H1 (cell line): ENCODE data around the gene XPOT. TPM values are rescaled to one million over a fixed set of nuclear protein-coding genes. Genes with fewer than 3 reads are reported as not detected.

Source experiments
- CTCF ChIA-PET: fragments of 300-600 bp; sonication (Branson Sonifier 250); formaldehyde crosslinking; loops from one replicate; lab custom pipeline; 2021; ENCODE audit not compliant: partially characterized antibody; lab: Charles Lee
- POLR2A ChIA-PET: fragments of 300-600 bp; sonication (Branson Sonifier 250); formaldehyde crosslinking; loops from one replicate; lab custom pipeline; 2021; ENCODE audit warnings: inconsistent platforms; ENCODE audit not compliant: partially characterized antibody; lab: Charles Lee
- DNase-seq, 2 experiments: peaks; one replicate each; pipeline versions ENCODE4 v3.0.0 to v3.0.0-alpha.2; 2010 to 2022; ENCODE audit warnings: low spot score in 2 of 2, low read depth in 1 of 2, mixed read lengths in 1 of 2
- FAIRE-seq: peaks from 2 replicates; lab custom pipeline; 2011; peaks lifted over from hg19 to GRCh38; lab: Jason Lieb, UNC
- H2AFZ ChIP-seq: 2 replicates; pipeline ENCODE4 v1.8.1; 2012; ENCODE audit warnings: low read length, inconsistent platforms
- H2AK5ac ChIP-seq: 2 replicates; pipeline ENCODE4 v1.6.1; 2013; ENCODE audit warnings: low read depth, low read length
- H2BK120ac ChIP-seq: replicated peaks from 2 replicates; pipeline ENCODE3; 2013; ENCODE audit warnings: low read depth, low read length, inconsistent platforms
- H2BK12ac ChIP-seq: 2 replicates; pipeline ENCODE4 v1.6.1; 2013; ENCODE audit warnings: low read depth, low read length
- H2BK15ac ChIP-seq: 2 replicates; pipeline ENCODE4 v1.6.1; 2013; ENCODE audit warnings: low read length
- H2BK20ac ChIP-seq: 2 replicates; pipeline ENCODE4 v1.6.1; 2013; ENCODE audit warnings: low read length
- H2BK5ac ChIP-seq: 2 replicates; pipeline ENCODE4 v1.6.1; 2013; ENCODE audit warnings: low read depth, low read length
- H3K14ac ChIP-seq: 2 replicates; pipeline ENCODE4 v1.6.1; 2013; ENCODE audit warnings: inconsistent platforms; ENCODE audit not compliant: insufficient read length
- H3K18ac ChIP-seq: 2 replicates; pipeline ENCODE4 v1.6.1; 2013; ENCODE audit warnings: low read length; ENCODE audit errors: extremely low read depth
- H3K23ac ChIP-seq: 2 replicates; pipeline ENCODE4 v1.6.1; 2013; ENCODE audit warnings: inconsistent platforms; ENCODE audit not compliant: insufficient read length
- H3K23me2 ChIP-seq: 2 replicates; pipeline ENCODE4 v1.6.1; 2013; ENCODE audit warnings: low read depth, low read length
- H3K27ac ChIP-seq: 2 replicates; pipeline ENCODE4 v1.6.1; 2011; ENCODE audit warnings: low read depth, low read length, inconsistent platforms
- H3K27me3 ChIP-seq, 4 experiments: replicated peaks in 1 of 4; 1 replicate in 1 of 4; 2 replicates in 3 of 4; pipeline versions ENCODE4 v1.6.1 to v1.8.1; 2011 to 2013; ENCODE audit warnings: low read length in 3 of 4, mild to moderate bottlenecking in 3 of 4, inconsistent platforms in 2 of 4, mixed read lengths in 2 of 4, moderate library complexity in 1 of 4; ENCODE audit not compliant: control insufficient read depth in 3 of 4, insufficient read depth in 3 of 4; ENCODE audit errors: extremely low read depth in 1 of 4
- H3K36me3 ChIP-seq, 4 experiments: 2 replicates each; pipeline versions ENCODE4 v1.6.1 to v1.8.1; 2011 to 2013; ENCODE audit warnings: mild to moderate bottlenecking in 4 of 4, low read length in 3 of 4, moderate library complexity in 2 of 4, control low read depth in 1 of 4, inconsistent platforms in 1 of 4; ENCODE audit not compliant: insufficient read depth in 4 of 4, control insufficient read depth in 2 of 4
- H3K4ac ChIP-seq: replicated peaks from 2 replicates; pipeline ENCODE3; 2013; ENCODE audit warnings: low read length, low read depth, mixed read lengths, inconsistent platforms; ENCODE audit not compliant: insufficient read length
- H3K4me1 ChIP-seq, 4 experiments: replicated peaks in 1 of 4; 1 replicate in 1 of 4; 2 replicates in 3 of 4; pipeline versions ENCODE4 v1.6.1 to v1.8.1; 2011 to 2013; ENCODE audit warnings: low read length in 3 of 4, inconsistent platforms in 2 of 4, mixed read lengths in 1 of 4; ENCODE audit not compliant: insufficient read depth in 4 of 4, control insufficient read depth in 3 of 4
- H3K4me2 ChIP-seq, 2 experiments: 2 replicates each; pipeline versions ENCODE4 v1.6.1 to v1.8.1; 2011 to 2013; ENCODE audit warnings: low read depth in 2 of 2, low read length in 2 of 2, control low read depth in 1 of 2, inconsistent platforms in 1 of 2, mild to moderate bottlenecking in 1 of 2; ENCODE audit not compliant: insufficient read depth in 1 of 2
- H3K4me3 ChIP-seq, 4 experiments: fragments of 200-600, 300-600 bp in 1 of 4; sonication (generic), shearing (Covaris generic), sonication (Bioruptor Twin) in 1 of 4; 2 replicates each; pipeline versions ENCODE4 v1.5.1 to v1.8.1; 2011 to 2016; ENCODE audit warnings: low read length in 4 of 4, low read depth in 3 of 4, control low read depth in 2 of 4, inconsistent platforms in 2 of 4, mild to moderate bottlenecking in 2 of 4, mixed read lengths in 1 of 4, moderate library complexity in 1 of 4; ENCODE audit not compliant: insufficient read depth in 2 of 4; ENCODE audit errors: extremely low read depth in 1 of 4
- H3K56ac ChIP-seq: replicated peaks from 2 replicates; pipeline ENCODE3; 2013; ENCODE audit warnings: low read depth, mild to moderate bottlenecking, mixed read lengths, low read length, inconsistent platforms; ENCODE audit not compliant: insufficient read length
- H3K79me1 ChIP-seq: 2 replicates; pipeline ENCODE4 v1.6.1; 2013; ENCODE audit warnings: low read depth, low read length, control low read depth
- H3K79me2 ChIP-seq, 2 experiments: 2 replicates each; pipeline versions ENCODE4 v1.6.1 to v1.8.1; 2012 to 2013; ENCODE audit warnings: low read length in 2 of 2, mild to moderate bottlenecking in 2 of 2, inconsistent platforms in 1 of 2; ENCODE audit not compliant: insufficient read depth in 2 of 2, control insufficient read depth in 1 of 2
- H3K9ac ChIP-seq, 4 experiments: replicated peaks in 1 of 4; 1 replicate in 1 of 4; 2 replicates in 3 of 4; pipeline versions ENCODE4 v1.6.1 to v1.8.1; 2011 to 2013; ENCODE audit warnings: low read depth in 3 of 4, low read length in 3 of 4, control low read depth in 2 of 4, mild to moderate bottlenecking in 2 of 4, moderate library complexity in 2 of 4, inconsistent platforms in 1 of 4; ENCODE audit errors: extremely low read depth in 1 of 4
- H3K9me3 ChIP-seq, 2 experiments: 2 replicates each; pipeline versions ENCODE4 v1.6.1 to v1.8.1; 2012 to 2013; ENCODE audit warnings: mild to moderate bottlenecking in 2 of 2, moderate library complexity in 2 of 2, control low read depth in 1 of 2, inconsistent platforms in 1 of 2, low read depth in 1 of 2, low read length in 1 of 2, mixed read lengths in 1 of 2; ENCODE audit not compliant: insufficient read depth in 2 of 2
- H4K20me1 ChIP-seq, 2 experiments: replicated peaks in 1 of 2; 2 replicates each; pipeline versions ENCODE3 to v1.8.1; 2011 to 2013; ENCODE audit warnings: inconsistent platforms in 2 of 2, low read length in 2 of 2, mild to moderate bottlenecking in 1 of 2; ENCODE audit not compliant: insufficient read depth in 2 of 2, control insufficient read depth in 1 of 2
- H4K5ac ChIP-seq: 2 replicates; pipeline ENCODE4 v1.6.1; 2013; ENCODE audit warnings: low read length, low read depth, mixed read lengths, inconsistent platforms; ENCODE audit not compliant: insufficient read length
- H4K8ac ChIP-seq: 2 replicates; pipeline ENCODE4 v1.8.0; 2013; ENCODE audit warnings: mild to moderate bottlenecking, moderate library complexity, low read length, inconsistent platforms; ENCODE audit not compliant: insufficient read depth; ENCODE audit errors: extremely low read depth
- H4K91ac ChIP-seq: replicated peaks from 2 replicates; pipeline ENCODE3; 2013; ENCODE audit warnings: low read length, mixed read lengths, inconsistent platforms; ENCODE audit not compliant: insufficient read length
- CBX5 ChIP-seq: fragments of 300-800, 300-1000 bp; sonication (generic); IDR thresholded peaks from 2 replicates; pipeline ENCODE4 v1.7.1; 2016; ENCODE audit warnings: antibody characterized with exemption, low read length, low read depth
- FOSL1 ChIP-seq: IDR thresholded peaks from 2 replicates; pipeline ENCODE4 v1.6.1; 2011; ENCODE audit warnings: mild to moderate bottlenecking, low read depth, low read length, moderate library complexity; ENCODE audit not compliant: insufficient read depth
- PHF8 ChIP-seq: fragments of 200-600 bp; sonication (generic); conservative IDR thresholded peaks from 2 replicates; pipeline ENCODE4 v1.7.1; 2012; ENCODE audit warnings: low read depth, mild to moderate bottlenecking, inconsistent platforms, low read length, moderate library complexity
- POLR2A ChIP-seq, 2 experiments: IDR thresholded peaks; 1 replicate in 1 of 2; 2 replicates in 1 of 2; pipeline ENCODE4 v1.6.1; 2011; ENCODE audit warnings: low read depth in 2 of 2, low read length in 2 of 2, mild to moderate bottlenecking in 2 of 2; ENCODE audit errors: control extremely low read depth in 1 of 2
- SP4 ChIP-seq: IDR thresholded peaks from 2 replicates; pipeline ENCODE4 v1.6.1; 2012; ENCODE audit warnings: low read length, inconsistent platforms
- TAF7 ChIP-seq: optimal IDR thresholded peaks from 2 replicates; pipeline ENCODE3; 2011; ENCODE audit warnings: low read depth, mild to moderate bottlenecking, inconsistent platforms, low read length, moderate library complexity, borderline replicate concordance
- TEAD4 ChIP-seq: IDR thresholded peaks from 2 replicates; pipeline ENCODE4 v1.6.1; 2012; ENCODE audit warnings: low read depth, low read length, inconsistent platforms, mixed read lengths
- WGBS, 2 experiments: shearing (Covaris generic) in 1 of 2; methylation state at CpG; one replicate each; pipeline versions ENCODE4 v1.1.6 to v1.1.7; 2013 to 2015; ENCODE audit warnings: low lambda C conversion rate in 2 of 2, mixed read lengths in 2 of 2, inconsistent platforms in 1 of 2, low coverage in 1 of 2, missing lambda C conversion rate in 1 of 2; ENCODE audit not compliant: insufficient replicate concordance in 2 of 2, insufficient coverage in 1 of 2, insufficient read length in 1 of 2; ENCODE audit errors: extremely low coverage in 1 of 2, missing lambda C conversion rate in 1 of 2; 5-methylcytosine and 5-hydroxymethylcytosine counted together
- polyA plus RNA-seq, 7 experiments: library from polyadenylated mRNA; depleted of rRNA in 3 of 7; stranded (reverse) in 5 of 7; unstranded in 2 of 7; fragments of >200 nt in 5 of 7; fragments of 200-250 nt in 2 of 7; gene quantifications; 1 replicate in 5 of 7; 2 replicates in 1 of 7; 4 replicates in 1 of 7; pipeline versions ENCODE4 v1.2.1 to v1.2.3, GENCODE V29; 2011 to 2013; ENCODE audit warnings: missing spikeins in 2 of 7, mixed read lengths in 2 of 7
- total RNA-seq: library from RNA; stranded (reverse); fragmentation: NEBNext Ultra II Directional; extraction: Animal tissue kit (Norgen Biotek cat#: 25700); gene quantifications from 2 replicates; pipeline ENCODE4 v1.2.1, GENCODE V29; 2021
- TF ChIP-seq, protein P1 (sequence below), 3 experiments: IDR thresholded peaks; 1 replicate in 2 of 3; 2 replicates in 1 of 3; pipeline versions ENCODE4 v1.5.1 to v1.6.1; 2011; ENCODE audit warnings: low read length in 3 of 3, mild to moderate bottlenecking in 3 of 3, inconsistent platforms in 2 of 3, low read depth in 1 of 3, moderate library complexity in 1 of 3; ENCODE audit not compliant: insufficient read depth in 1 of 3; ENCODE audit errors: control extremely low read depth in 1 of 3

XPOT gene
- total and polyA plus RNA-seq, 2 of the 8 experiments (the other 6 are each of a cell fraction or from before 2014, with no cell fraction given) = 38.8 to 176 TPM

DNA sequence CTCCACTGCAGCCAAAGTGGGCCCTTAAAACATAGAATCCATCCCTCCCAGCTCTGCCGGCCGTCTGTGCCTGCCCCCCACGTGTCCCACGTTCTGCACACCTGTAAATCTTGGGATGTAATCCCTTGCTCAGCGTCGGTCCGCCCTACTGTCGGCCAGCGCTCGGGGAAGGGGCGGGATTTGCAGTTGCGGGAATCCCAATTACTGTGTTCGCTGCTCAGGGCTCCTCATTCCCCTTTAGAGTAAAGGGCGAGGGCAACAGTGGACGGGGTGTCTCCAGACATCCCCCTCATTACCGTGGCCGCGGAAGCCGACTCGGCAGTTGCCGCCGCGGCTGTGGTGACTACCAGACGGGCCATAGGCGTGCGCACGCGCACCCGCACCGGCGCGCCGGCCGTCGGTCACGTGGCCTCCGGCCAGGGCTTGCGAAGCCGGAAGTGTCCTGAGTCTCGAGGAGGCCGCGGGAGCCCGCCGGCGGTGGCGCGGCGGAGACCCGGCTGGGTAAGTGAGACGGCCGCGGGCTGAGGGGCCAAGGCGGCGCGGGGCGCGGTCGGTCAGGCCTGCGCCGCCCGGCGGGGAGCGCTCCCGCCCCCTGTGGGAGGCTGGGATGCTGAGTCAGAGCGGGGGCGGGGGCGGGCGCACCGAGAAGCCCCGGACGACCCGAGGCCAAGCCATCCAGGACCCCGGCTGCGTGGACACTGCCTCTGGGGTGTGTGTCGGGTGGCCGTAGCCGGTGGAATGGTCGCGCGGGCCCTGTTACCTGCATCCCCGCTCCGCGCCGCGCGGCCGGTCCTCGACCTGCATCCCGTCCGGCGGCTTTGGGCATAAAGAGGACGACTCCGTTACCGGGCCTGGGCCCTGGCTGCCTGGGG is 47.7 kb downstream of the XPOT start, which contains the start of gene TBK1:
TSS of gene TBK1 (plus strand) at position 434 of the 872 bp plus-strand sequence. CDS start 3,751 bp downstream, outside the sequence.
- H3K79me2 ChIP-seq = peaks cover 3 to 42% of the 10 kb centered on the region in 2 experiments; a peak in 3 of 4 replicates
- H2BK20ac ChIP-seq = no peak within 1 kb of the TSS
- H3K4me2 ChIP-seq = peak within 1 kb of the TSS; percentile 80 to 88
- no peak within 1 kb of the TSS for H2BK12ac ChIP-seq
- H3K4me1 ChIP-seq = peaks cover 0 to 10% (median 3%) of the 10 kb centered on the region in 4 experiments; a peak in 2 of 7 replicates
- peak within 1 kb of the TSS; percentile 75 to 91 (median 88) for H3K4me3 ChIP-seq
- no peaks in the 10 kb centered on the region for H3K9me3 ChIP-seq
- no peak within 1 kb of the TSS for H2AK5ac ChIP-seq
- no peak for FAIRE-seq
- peak within 1 kb of the TSS; percentile 81 for H3K4ac ChIP-seq
- H2BK5ac ChIP-seq = peak within 1 kb of the TSS; percentile 72
- H2BK15ac ChIP-seq = no peak within 1 kb of the TSS
- WGBS, 2 experiments = 2% methylated on average over 59 of the region's 94 CpGs; no CpG with 5 or more reads in 1 of the 2 experiments
- peak within 1 kb of the TSS; percentile 93 for H4K5ac ChIP-seq
- peaks cover 0 to 19% (median 12%) of the 10 kb centered on the region in 4 experiments; a peak in 6 of 8 replicates for H3K36me3 ChIP-seq
- H3K27me3 ChIP-seq = no peaks in the 10 kb centered on the region
- H3K14ac ChIP-seq = peak within 1 kb of the TSS; percentile 100
- peak within 1 kb of the TSS; percentile 95 for H3K56ac ChIP-seq
- H3K18ac ChIP-seq = no peak within 1 kb of the TSS; the same call in 1 of the 2 replicates
- no peak within 1 kb of the TSS for H2BK120ac ChIP-seq
- CTCF ChIA-PET = interaction anchor here (0.7 kb wide), 1 partner anchor 177 kb away, joined by 3 read pairs; no protein-coding TSS in a partner anchor
- DNase-seq = peak; percentile 53 to 95
- POLR2A ChIA-PET = interaction anchor here (1.0 to 2.4 kb wide), 8 partner anchors 8 to 36 kb away, joined by 4 to 17 read pairs (median 8); no protein-coding TSS in a partner anchor
- H3K27ac ChIP-seq = peak within 1 kb of the TSS; percentile 65
- H4K91ac ChIP-seq = peak within 1 kb of the TSS; percentile 69
- peaks cover 0 to 3% of the 10 kb centered on the region in 2 experiments for H4K20me1 ChIP-seq
- peak within 1 kb of the TSS; percentile 68; the same call in 1 of the 2 replicates for H2AFZ ChIP-seq
- no peak within 1 kb of the TSS for H3K23ac ChIP-seq
- peak within 1 kb of the TSS; percentile 91 for H4K8ac ChIP-seq
- peaks cover 4% of the 10 kb centered on the region; the same call in 1 of the 2 replicates for H3K23me2 ChIP-seq
- no peaks in the 10 kb centered on the region for H3K79me1 ChIP-seq
- peak within 1 kb of the TSS; percentile 66 to 95 (median 83) for H3K9ac ChIP-seq
- TF ChIP-seq CBX5 (no peak), TEAD4 (no peak), POLR2A (IDR thresholded peaks at IDR 0.05; ENCODE audit: control extremely low read depth in 1 of 2, low read depth in 2 of 2, low read length in 2 of 2) (peak; percentile 50 to 70; a peak in 2 of 3 replicates), SP4 (no peak; the same call in 1 of the 2 replicates), PHF8 (peak; percentile 83), TAF7 (peak; percentile 46), FOSL1 (no peak)
- TF ChIP-seq, protein P1, sequence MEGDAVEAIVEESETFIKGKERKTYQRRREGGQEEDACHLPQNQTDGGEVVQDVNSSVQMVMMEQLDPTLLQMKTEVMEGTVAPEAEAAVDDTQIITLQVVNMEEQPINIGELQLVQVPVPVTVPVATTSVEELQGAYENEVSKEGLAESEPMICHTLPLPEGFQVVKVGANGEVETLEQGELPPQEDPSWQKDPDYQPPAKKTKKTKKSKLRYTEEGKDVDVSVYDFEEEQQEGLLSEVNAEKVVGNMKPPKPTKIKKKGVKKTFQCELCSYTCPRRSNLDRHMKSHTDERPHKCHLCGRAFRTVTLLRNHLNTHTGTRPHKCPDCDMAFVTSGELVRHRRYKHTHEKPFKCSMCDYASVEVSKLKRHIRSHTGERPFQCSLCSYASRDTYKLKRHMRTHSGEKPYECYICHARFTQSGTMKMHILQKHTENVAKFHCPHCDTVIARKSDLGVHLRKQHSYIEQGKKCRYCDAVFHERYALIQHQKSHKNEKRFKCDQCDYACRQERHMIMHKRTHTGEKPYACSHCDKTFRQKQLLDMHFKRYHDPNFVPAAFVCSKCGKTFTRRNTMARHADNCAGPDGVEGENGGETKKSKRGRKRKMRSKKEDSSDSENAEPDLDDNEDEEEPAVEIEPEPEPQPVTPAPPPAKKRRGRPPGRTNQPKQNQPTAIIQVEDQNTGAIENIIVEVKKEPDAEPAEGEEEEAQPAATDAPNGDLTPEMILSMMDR (IDR thresholded peaks at IDR 0.05; ENCODE audit: control extremely low read depth in 1 of 3, insufficient read depth in 1 of 3, low read depth in 1 of 3, low read length in 3 of 3) = 0 out of 4 replicates have a peak, but pooled peaks of 1 of the 3 experiments have one; percentile 0
